A549 (cell line): Measurements from ENCODE around the gene SORL1-AS1.

ENCODE experiments used
- ATOH8 ChIP-seq: fragments of 250-450 bp; sonication (Bioruptor Pico); IDR thresholded peaks from 2 replicates; pipeline ENCODE4 v1.5.0; 2020; ENCODE audit warnings: low read depth, mild to moderate bottlenecking, moderate library complexity
- CEBPB ChIP-seq, 2 experiments: fragments of >200 bp in 1 of 2; sonication (Bioruptor Twin) in 1 of 2; formaldehyde crosslinking in 1 of 2; IDR thresholded peaks; 2 replicates each; pipeline ENCODE4 v1.6.1; 2012 to 2016
- CTCF ChIP-seq: fragments of >200 bp; sonication (Bioruptor Twin); formaldehyde crosslinking; IDR thresholded peaks from 3 replicates; pipeline ENCODE4 v1.5.1; 2016
- EP300 ChIP-seq, 2 experiments: fragments of >200 bp; sonication (Bioruptor Twin); formaldehyde crosslinking; IDR thresholded peaks; 2 replicates in 1 of 2; 3 replicates in 1 of 2; pipeline ENCODE4 v1.6.1; 2016 to 2017
- FOSL2 ChIP-seq, 2 experiments: fragments of 450-650 bp in 1 of 2; fragments of >200 bp in 1 of 2; sonication (Bioruptor Twin) in 1 of 2; formaldehyde crosslinking; IDR thresholded peaks; 2 replicates each; pipeline versions ENCODE4 v1.5.0 to v1.6.1; 2016 to 2020; ENCODE audit warnings: mild to moderate bottlenecking in 1 of 2, moderate library complexity in 1 of 2
- FOXS1 ChIP-seq: fragments of 250-450 bp; sonication (Bioruptor Pico); IDR thresholded peaks from 2 replicates; pipeline ENCODE4 v1.5.0; 2020; ENCODE audit warnings: mild to moderate bottlenecking, moderate library complexity
- MAX ChIP-seq: IDR thresholded peaks from 2 replicates; pipeline ENCODE4 v1.6.1; 2012
- MAZ ChIP-seq: fragments of 150-350 bp; IDR thresholded peaks from 2 replicates; pipeline ENCODE4 v1.6.1; 2014; ENCODE audit warnings: antibody characterized with exemption, low read depth, low read length, borderline replicate concordance
- MYC ChIP-seq: IDR thresholded peaks from 2 replicates; pipeline ENCODE4 v1.6.1; 2012; ENCODE audit warnings: mild to moderate bottlenecking, inconsistent platforms, low read length, improper control_type of control experiment, borderline replicate concordance
- POLR2A ChIP-seq: IDR thresholded peaks from 2 replicates; pipeline ENCODE4 v1.6.1; 2012; ENCODE audit warnings: mild to moderate bottlenecking, low read length
- REST ChIP-seq: fragments of 200-600 bp; sonication (generic); IDR thresholded peaks from 2 replicates; pipeline ENCODE4 v1.6.1; 2016; ENCODE audit warnings: antibody characterized with exemption, mild to moderate bottlenecking, moderate library complexity
- SMC3 ChIP-seq: fragments of >200 bp; sonication (Bioruptor Twin); formaldehyde crosslinking; IDR thresholded peaks from 3 replicates; pipeline ENCODE4 v1.6.1; 2018; ENCODE audit warnings: inconsistent platforms
- TP53 ChIP-seq: fragments of 250-450 bp; sonication (Bioruptor Pico); IDR thresholded peaks from 2 replicates; pipeline ENCODE4 v1.5.0; 2021; ENCODE audit warnings: mild to moderate bottlenecking, moderate library complexity

GRCh38 chr11:121494355-121495099 is 41.8 kb upstream of the SORL1-AS1 start:
- no peak for TF ChIP-seq CTCF
- TF ChIP-seq MAX, result no peak
- no peak for TF ChIP-seq MAZ
- no peak for TF ChIP-seq ATOH8 (CRISPR knock-in tag)
- TF ChIP-seq POLR2A, result no peak
- no peak for TF ChIP-seq CEBPB (IDR thresholded peaks at IDR 0.05)
- no peak for TF ChIP-seq SMC3
- no peak for TF ChIP-seq MYC
- no peak for TF ChIP-seq EP300 (IDR thresholded peaks at IDR 0.05)
- no peak for TF ChIP-seq REST
- no peak for TF ChIP-seq FOSL2 (IDR thresholded peaks at IDR 0.05)
- TF ChIP-seq FOSL2 (CRISPR knock-in tag; IDR thresholded peaks at IDR 0.05), result no peak
- TF ChIP-seq FOXS1 (CRISPR knock-in tag), result no peak
- no peak for TF ChIP-seq TP53 (CRISPR knock-in tag)
